Activated CD8-positive, alpha-beta memory T cell treated with anti-CD3 and anti-CD28 coated beads for 4 hours (primary cell): ENCODE data around the gene PRRX2.

Experiments
- DNase-seq, 2 donors: peaks; one replicate each; pipeline ENCODE4 v3.0.0-alpha.2; 2020; ENCODE audit warnings: low read depth in 2 of 2

Gene PRRX2

GRCh38 chr9:129677456-129677855 is 12.0 kb downstream of the PRRX2 start:
- no peak for DNase-seq

- DNase-seq: no peak
These were observed 13.4 kb downstream of the PRRX2 start for GRCh38 chr9:129678844-129679243.

GRCh38 chr9:129679537-129679936 is 14.1 kb downstream of the PRRX2 start:
- no peak for DNase-seq

- DNase-seq: no peak
These were observed 16.5 kb downstream of the PRRX2 start for GRCh38 chr9:129681924-129682323.

GRCh38 chr9:129682381-129682780 is 16.9 kb downstream of the PRRX2 start:
- DNase-seq: no peak

- no peak for DNase-seq
These were observed 19.9 kb downstream of the PRRX2 start for GRCh38 chr9:129685220-129685932.

GRCh38 chr9:129685933-129686259 is 20.4 kb downstream of the PRRX2 start:
- no peak for DNase-seq

GRCh38 chr9:129686736-129687135 is 21.3 kb downstream of the PRRX2 start:
- no peak for DNase-seq

- DNase-seq: no peak
These were observed 21.9 kb downstream of the PRRX2 start for GRCh38 chr9:129687391-129687790.

- DNase-seq: no peak
These were observed 23.0 kb downstream of the PRRX2 start for GRCh38 chr9:129688285-129689043.

- no peak for DNase-seq
These were observed 27.1 kb downstream of the PRRX2 start for GRCh38 chr9:129692534-129692933.

GRCh38 chr9:129693741-129694140 is 28.3 kb downstream of the PRRX2 start:
- DNase-seq: no peak

GRCh38 chr9:129694243-129694646 is 28.8 kb downstream of the PRRX2 start:
- no peak for DNase-seq

- DNase-seq: no peak
These were observed 30.4 kb downstream of the PRRX2 start for GRCh38 chr9:129695870-129696269.

- no peak for DNase-seq
These were observed 31.7 kb downstream of the PRRX2 start for GRCh38 chr9:129696944-129697655.

GRCh38 chr9:129697656-129698253 is 32.3 kb downstream of the PRRX2 start:
- peak in 1 of 2 donors; percentile 17 for DNase-seq

- DNase-seq: no peak
These were observed 32.9 kb downstream of the PRRX2 start for GRCh38 chr9:129698254-129698757.

GRCh38 chr9:129701054-129701453 is 35.6 kb downstream of the PRRX2 start:
- no peak for DNase-seq

GRCh38 chr9:129701549-129701948 is 36.1 kb downstream of the PRRX2 start:
- DNase-seq: no peak

- no peak for DNase-seq
These were observed 37.4 kb downstream of the PRRX2 start for GRCh38 chr9:129702589-129703520.
